ENCODE results near the gene STX3.
"Not testable (repeated sequence)": the region's sequence is repeated elsewhere in the genome, so short reads cannot be mapped to it uniquely, and the experiment has no call there.

The STX3 gene

DNA sequence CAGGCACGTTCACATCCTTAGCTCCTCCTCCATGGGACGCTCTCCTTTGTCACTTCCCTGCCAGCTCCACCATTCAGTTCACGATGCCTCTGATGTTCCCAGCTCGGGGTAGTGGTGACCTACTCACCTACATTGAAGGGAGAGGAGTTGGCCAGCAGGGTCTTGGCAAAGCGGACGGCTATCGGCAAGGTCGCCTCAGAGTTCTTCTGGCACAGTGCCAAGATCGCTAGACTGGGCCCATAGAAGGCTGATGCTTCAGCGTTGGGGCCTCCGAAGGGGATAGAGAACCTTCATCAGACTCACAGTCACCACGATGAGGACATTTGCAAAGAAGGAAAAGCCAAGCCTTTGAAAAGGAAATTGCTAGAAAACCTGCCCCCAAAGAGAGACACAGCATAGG lies 87.1 kb downstream of the STX3 start:
- DNase-seq (ENCODE audit: low read depth, low spot score): no peak

DNA sequence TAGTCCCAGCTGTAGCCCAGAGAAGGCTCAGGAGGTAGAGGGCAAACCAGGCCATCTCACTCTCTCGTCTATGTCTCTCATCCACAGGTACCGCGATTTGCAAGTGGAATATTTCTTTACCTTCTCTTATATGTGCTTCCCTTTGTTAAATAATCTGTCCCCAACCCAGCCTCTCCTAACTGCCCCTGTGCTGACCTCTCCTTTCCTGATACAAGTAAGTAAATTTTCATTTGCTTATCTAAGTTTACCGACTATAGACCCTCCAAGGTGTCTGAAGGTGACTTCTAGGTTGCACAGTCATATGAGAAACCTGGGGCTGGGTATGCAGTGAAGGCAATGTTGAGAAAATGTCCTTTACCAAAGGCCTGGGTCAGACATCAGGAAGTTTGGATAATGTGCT lies 90.2 kb downstream of the STX3 start, which contains the start of gene CBLIF:
Gene CBLIF, minus strand, starts transcription at position 101 of the 400 bp plus-strand sequence. Its CDS starts 46 bp downstream, at position 55.
- no peak for DNase-seq (ENCODE audit: low read depth, low spot score)

DNA sequence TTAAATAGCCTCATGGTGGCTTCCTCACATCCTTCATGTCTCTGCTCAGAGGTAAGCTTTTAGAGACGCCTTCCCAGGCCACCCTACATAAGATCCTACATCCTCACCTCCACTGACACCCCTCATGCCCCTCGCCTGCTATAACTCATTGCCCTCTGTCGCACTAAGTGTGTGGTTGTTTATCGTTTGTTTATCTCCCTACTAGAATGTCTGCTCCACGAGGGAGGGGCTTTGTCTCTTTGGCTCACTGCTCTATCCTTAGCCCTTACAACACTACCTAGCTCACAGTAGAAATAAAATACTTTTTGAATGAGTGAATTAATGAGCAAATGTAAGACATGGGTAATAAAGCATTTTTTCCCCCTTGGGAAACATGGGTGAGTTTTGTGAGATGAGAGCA lies 91.4 kb downstream of the STX3 start:
- no peak for DNase-seq (ENCODE audit: low read depth, low spot score)

DNA sequence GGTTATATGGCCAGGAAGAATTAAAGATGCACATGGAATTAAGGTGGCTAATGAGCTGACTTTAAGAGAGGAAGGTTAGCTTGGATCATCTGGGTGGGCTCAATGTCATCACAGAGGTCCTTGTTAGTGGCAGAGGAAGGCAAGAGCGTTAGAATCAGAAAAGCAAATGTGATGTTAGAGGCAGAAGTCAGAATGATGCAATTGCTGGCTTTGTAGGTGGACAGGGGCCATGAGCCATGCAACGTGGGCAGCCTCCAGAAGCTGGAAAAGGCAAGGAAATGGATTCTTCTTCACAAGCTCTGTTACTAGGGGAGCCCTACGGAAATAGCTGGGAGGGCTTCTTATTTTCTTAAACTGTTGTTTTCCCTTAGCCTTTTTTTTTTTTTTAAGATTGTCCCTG lies 92.5 kb downstream of the STX3 start:
- no peak for DNase-seq (ENCODE audit: low read depth, low spot score)

DNA sequence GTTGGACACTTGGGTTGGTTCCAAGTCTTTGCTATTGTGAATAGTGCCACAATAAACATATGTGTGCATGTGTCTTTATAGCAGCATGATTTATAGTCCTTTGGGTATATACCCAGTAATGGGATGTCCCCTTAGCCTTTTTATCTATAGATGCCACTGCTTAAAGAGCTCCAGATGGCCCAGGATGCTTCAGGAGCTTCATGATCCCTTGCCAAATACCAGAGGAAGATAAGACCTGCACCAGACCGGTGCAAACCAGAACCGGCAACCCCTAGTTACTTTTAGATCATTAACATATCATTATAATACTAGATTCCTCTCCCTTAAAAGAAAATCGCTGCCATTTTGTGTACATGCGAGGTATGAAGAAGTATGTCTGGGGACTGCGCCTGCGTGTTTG lies 93.3 kb downstream of the STX3 start:
- DNase-seq (ENCODE audit: low read depth, low spot score): not testable (repeated sequence)

DNA sequence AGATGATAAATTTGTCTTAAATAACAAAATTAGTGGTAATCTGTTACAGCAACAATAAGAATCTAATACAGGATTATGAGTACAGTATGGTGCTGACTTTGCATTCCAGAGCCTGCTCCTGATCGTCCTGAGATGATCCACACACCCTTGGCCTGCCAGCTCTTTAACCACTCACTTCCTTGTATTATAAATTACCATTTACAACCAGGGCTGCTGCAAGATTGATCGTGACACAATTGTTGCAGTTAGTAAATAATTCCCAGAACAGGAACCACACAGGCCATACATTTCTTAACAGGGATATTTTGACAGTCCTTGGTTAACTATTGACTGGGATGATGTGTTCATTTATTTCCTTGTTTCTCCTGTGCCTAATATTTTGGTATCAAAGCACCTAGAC lies 94.0 kb downstream of the STX3 start:
- DNase-seq (ENCODE audit: low read depth, low spot score): no peak

DNA sequence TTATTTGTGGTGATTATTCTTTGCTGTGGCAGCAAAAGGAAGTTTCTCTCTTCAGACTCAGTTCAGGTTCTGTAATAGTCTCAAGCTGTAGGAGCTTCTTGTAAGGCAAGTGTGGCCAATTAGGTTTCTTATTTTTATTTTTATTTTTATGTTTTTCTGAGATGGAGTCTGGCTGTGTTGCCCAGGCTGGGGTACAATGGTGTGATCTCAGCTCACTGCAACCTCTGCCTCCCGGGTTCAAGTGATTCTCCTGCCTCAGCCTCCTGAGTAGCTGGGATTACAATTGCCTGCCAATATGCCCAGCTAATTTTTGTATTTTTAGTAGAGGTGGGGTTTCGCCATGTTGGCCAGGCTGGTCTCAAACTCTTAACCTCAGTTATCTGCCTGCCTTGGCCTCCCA lies 94.4 kb downstream of the STX3 start:
- not testable (repeated sequence) for DNase-seq (ENCODE audit: low read depth, low spot score)

DNA sequence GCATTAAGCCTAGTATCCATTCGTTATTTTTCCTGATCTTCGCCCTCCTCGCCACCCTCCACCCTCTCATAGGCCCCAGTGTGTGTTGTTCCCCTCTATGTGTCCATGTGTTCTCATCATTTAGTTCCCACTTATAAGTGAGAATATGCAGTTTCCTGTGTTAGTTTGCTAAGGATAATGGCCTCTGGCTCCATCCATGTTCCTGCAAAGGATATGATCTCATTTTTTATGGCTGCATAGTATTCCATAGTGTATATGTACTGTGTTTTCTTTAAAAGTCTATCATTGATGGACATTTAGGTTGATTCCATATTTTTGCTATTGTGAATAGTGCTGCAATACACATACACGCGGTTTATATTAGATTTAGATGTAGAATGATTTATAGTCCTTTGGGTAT lies 96.2 kb downstream of the STX3 start:
- not testable (repeated sequence) for DNase-seq (ENCODE audit: low read depth, low spot score)

DNA sequence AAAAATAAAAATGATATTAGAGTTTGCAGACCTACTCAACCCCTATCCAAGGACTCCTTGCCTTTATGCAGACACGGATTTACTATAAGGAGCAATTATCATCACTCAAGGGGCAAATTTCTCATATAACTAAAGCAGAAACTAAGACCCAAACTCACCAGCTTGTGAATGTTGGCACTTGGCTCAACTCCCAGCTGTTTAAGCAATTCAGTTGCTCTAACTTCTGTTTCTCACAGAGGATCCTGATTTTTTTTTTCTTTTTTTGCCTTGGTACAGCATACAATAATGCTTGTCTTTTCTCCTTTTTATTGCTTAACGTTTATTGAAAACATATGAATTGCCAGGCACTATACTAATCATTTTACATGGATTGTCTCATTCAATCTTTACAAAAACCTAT lies 99.7 kb downstream of the STX3 start:
- no peak for DNase-seq (ENCODE audit: low read depth, low spot score)

All from activated CD4-positive, CD25-positive, alpha-beta regulatory T cell treated with anti-CD3 and anti-CD28 coated beads, Interleukin-2, amount 50 U/mL, for 16 hours (primary cell).